Measurements from ENCODE around the gene RIBC2. TPM values are rescaled to one million over a fixed set of nuclear protein-coding genes. Genes with fewer than 3 reads are reported as not detected.
A peak's percentile ranks its signal among the peaks of the same experiment; 100 is the strongest.

RIBC2 gene
- total and polyA plus RNA-seq, 2 of the 13 experiments (the other 11 are each of a cell fraction or from before 2014, with no cell fraction given): 0.55 TPM; not detected in 1

DNA sequence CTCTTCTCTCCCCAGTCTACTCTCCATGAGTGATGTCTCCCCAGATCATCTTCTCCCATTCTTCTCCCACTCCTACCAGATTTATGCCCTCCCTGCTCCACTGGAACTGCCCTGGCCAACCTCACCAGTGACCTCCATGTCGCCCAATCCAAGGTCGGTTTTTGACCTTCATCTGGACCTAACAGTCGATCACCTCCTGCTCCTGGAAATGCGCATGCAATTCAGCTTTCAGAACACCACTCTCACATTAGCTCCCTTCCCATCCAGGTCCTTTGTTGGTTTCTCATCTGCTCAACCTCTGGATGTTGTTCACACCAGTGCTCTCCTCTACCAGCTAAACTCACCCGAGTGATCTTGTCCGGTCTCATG, 5.3 kb downstream of the RIBC2 start:
- intact Hi-C loops (cut with micrococcal nuclease; ENCODE audit: unreplicated experiment): no loop called here
- BruUV-seq (replicated peaks): no TSS peak
- H3K79me2 ChIP-seq (ENCODE audit: insufficient read depth, low read length): no peaks in the 10 kb centered on the region
- H3K27ac ChIP-seq (ENCODE audit: extremely low read length, insufficient read depth, low read length): no peak overlapping the region
- ATAC-seq: no peak
- peaks cover 2 to 4% of the 10 kb centered on the region in 2 experiments; a peak in 1 of 5 replicates for H3K27me3 ChIP-seq (ENCODE audit: control insufficient read depth in 1 of 2, insufficient read depth in 2 of 2, low read length in 2 of 2)
- in situ Hi-C loops (cut with HindIII; ENCODE audit: extremely low pct_ligation_motif_present, low pct_unique_long_range_greater_than_20kb): no loop called here
- no peak overlapping the region for H3K4me2 ChIP-seq (ENCODE audit: low read depth, low read length)
- no peaks in the 10 kb centered on the region for H4K20me1 ChIP-seq (ENCODE audit: insufficient read depth, low read length)
- 80% methylated on average over 6 of the region's 6 CpGs for WGBS (ENCODE audit: low lambda C conversion rate)
- H3K9me3 ChIP-seq (ENCODE audit: low read length): no peaks in the 10 kb centered on the region
- FAIRE-seq: no peak
- no peaks in the 10 kb centered on the region for H3K36me3 ChIP-seq (replicated peaks in 1 of 2; ENCODE audit: control insufficient read depth in 1 of 2, insufficient read depth in 2 of 2, low read length in 2 of 2)
- no peak overlapping the region for H3K9ac ChIP-seq (ENCODE audit: insufficient read depth, low read depth, low read length)
- no peak for DNase-seq (ENCODE audit: low spot score)
- POLR2A ChIA-PET: no interaction called here
- CTCF ChIA-PET (ENCODE audit: low intra/inter-chr PET ratio, low total read pairs): no interaction called here
- no peak for TF ChIP-seq GTF2F1 (IDR thresholded peaks at IDR 0.05; ENCODE audit: low read length)
- TF ChIP-seq, protein P1, sequence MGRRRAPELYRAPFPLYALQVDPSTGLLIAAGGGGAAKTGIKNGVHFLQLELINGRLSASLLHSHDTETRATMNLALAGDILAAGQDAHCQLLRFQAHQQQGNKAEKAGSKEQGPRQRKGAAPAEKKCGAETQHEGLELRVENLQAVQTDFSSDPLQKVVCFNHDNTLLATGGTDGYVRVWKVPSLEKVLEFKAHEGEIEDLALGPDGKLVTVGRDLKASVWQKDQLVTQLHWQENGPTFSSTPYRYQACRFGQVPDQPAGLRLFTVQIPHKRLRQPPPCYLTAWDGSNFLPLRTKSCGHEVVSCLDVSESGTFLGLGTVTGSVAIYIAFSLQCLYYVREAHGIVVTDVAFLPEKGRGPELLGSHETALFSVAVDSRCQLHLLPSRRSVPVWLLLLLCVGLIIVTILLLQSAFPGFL (CRISPR knock-in tag; IDR thresholded peaks at IDR 0.05): no peak
- no peak for TF ChIP-seq ZNF160 (CRISPR knock-in tag; IDR thresholded peaks at IDR 0.05)
- no peak overlapping the region for H2AFZ ChIP-seq (ENCODE audit: low read length)
- no peak overlapping the region for H3K4me3 ChIP-seq (replicated peaks in 1 of 3; ENCODE audit: insufficient read depth in 1 of 3, low read depth in 2 of 3, low read length in 3 of 3)
- peaks cover 4% of the 10 kb centered on the region; the same call in 1 of the 2 replicates for H3K4me1 ChIP-seq (ENCODE audit: insufficient read depth, low read length)

DNA sequence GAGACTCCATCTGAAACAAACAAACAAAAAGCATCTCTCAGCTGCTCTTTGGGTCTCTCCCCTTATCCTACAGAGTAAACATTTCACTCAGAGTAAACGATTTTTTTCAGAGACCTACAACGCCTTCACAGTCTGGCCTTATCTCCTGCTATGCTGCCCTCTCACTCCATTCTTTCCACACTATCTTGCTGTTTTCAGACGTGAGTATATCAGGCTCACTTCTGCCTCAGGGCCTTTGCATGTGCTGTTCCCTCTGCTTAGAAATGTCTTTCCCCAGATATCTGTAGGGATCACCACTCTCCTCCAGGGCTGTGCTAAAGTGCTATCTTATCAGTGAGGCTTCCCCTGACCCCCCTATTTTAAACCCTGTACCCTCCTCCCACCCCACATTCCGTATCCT, 6.5 kb downstream of the RIBC2 start:
- Histone ChIP-seq H3K79me2 (ENCODE audit: insufficient read depth, low read length) (no peaks in the 10 kb centered on the region), H3K36me3 (replicated peaks in 1 of 2; ENCODE audit: control insufficient read depth in 1 of 2, insufficient read depth in 2 of 2, low read length in 2 of 2) (no peaks in the 10 kb centered on the region), H3K4me3 (replicated peaks in 1 of 3; ENCODE audit: insufficient read depth in 1 of 3, low read depth in 2 of 3, low read length in 3 of 3) (no peak overlapping the region), H4K20me1 (ENCODE audit: insufficient read depth, low read length) (no peaks in the 10 kb centered on the region), H3K27me3 (ENCODE audit: control insufficient read depth in 1 of 2, insufficient read depth in 2 of 2, low read length in 2 of 2) (peaks cover 1 to 3% of the 10 kb centered on the region in 2 experiments; a peak in 2 of 5 replicates), H3K9ac (ENCODE audit: insufficient read depth, low read depth, low read length) (no peak overlapping the region), H3K4me1 (ENCODE audit: insufficient read depth, low read length) (no peaks in the 10 kb centered on the region), H3K4me2 (ENCODE audit: low read depth, low read length) (no peak overlapping the region), H3K27ac (ENCODE audit: extremely low read length, insufficient read depth, low read length) (no peak overlapping the region), H3K9me3 (ENCODE audit: low read length) (no peaks in the 10 kb centered on the region), H2AFZ (ENCODE audit: low read length) (no peak overlapping the region)
- 17% methylated on average over 4 of the region's 4 CpGs for WGBS (ENCODE audit: low lambda C conversion rate)
- ChIA-PET CTCF (ENCODE audit: low intra/inter-chr PET ratio, low total read pairs) (no interaction called here), POLR2A (no interaction called here)
- no TSS peak for BruUV-seq (replicated peaks)
- peak; percentile 35; the same call in 1 of the 2 replicates for TF ChIP-seq ZMYM3 (CRISPR knock-in tag; IDR thresholded peaks at IDR 0.05)
- no peak for TF ChIP-seq PHF21A (CRISPR knock-in tag; IDR thresholded peaks at IDR 0.05)
- intact Hi-C loops (cut with micrococcal nuclease; ENCODE audit: unreplicated experiment) (no loop called here), in situ Hi-C loops (cut with HindIII; ENCODE audit: extremely low pct_ligation_motif_present, low pct_unique_long_range_greater_than_20kb) (no loop called here)
- FAIRE-seq (no peak), DNase-seq (ENCODE audit: low spot score) (no peak), ATAC-seq (no peak)

All from HepG2 (cell line).